BLaER1 treated with 17β-estradiol and CSF1 and Interleukin-3, amounts not matched to agents 10 nM and 100 nM (cell line): ENCODE measurements around the gene TXNL4B.
"Not testable (repeated sequence)": the region's sequence is repeated elsewhere in the genome, so short reads cannot be mapped to it uniquely, and the experiment has no call there.

ENCODE experiments used
- H3K27ac ChIP-seq, 11 experiments: shearing (Covaris generic); formaldehyde crosslinking; 2 replicates each; pipeline ENCODE4 v1.8.1; 2022
- H3K27me3 ChIP-seq, 11 experiments: shearing (Covaris generic); formaldehyde crosslinking; 2 replicates each; pipeline ENCODE4 v1.8.1; 2022
- H3K36me3 ChIP-seq, 11 experiments: shearing (Covaris generic); formaldehyde crosslinking; 2 replicates each; pipeline ENCODE4 v1.8.1; 2022
- H3K4me1 ChIP-seq, 10 experiments: shearing (Covaris generic); formaldehyde crosslinking; 2 replicates each; pipeline ENCODE4 v1.8.1; 2022
- H3K4me2 ChIP-seq, 11 experiments: shearing (Covaris generic); formaldehyde crosslinking; 2 replicates each; pipeline ENCODE4 v1.8.1; 2022
- H3K4me3 ChIP-seq, 10 experiments: shearing (Covaris generic); formaldehyde crosslinking; 2 replicates each; pipeline ENCODE4 v1.8.1; 2022
- H3K9ac ChIP-seq, 11 experiments: shearing (Covaris generic); formaldehyde crosslinking; 2 replicates each; pipeline ENCODE4 v1.8.1; 2022
- H3K9me3 ChIP-seq, 11 experiments: shearing (Covaris generic); formaldehyde crosslinking; replicated peaks in 1 of 11; 2 replicates each; pipeline ENCODE4 v1.8.1; 2022
- H4K20me1 ChIP-seq, 11 experiments: shearing (Covaris generic); formaldehyde crosslinking; 2 replicates each; pipeline ENCODE4 v1.8.1; 2022
- Cebpa-rat ChIP-seq, 11 experiments: shearing (Covaris generic); IDR thresholded peaks; 2 replicates each; pipeline ENCODE4 v1.8.1; 2022

The TXNL4B gene

GRCh38 chr16:72054254-72054847 is 39.1 kb downstream of the TXNL4B start, which contains the start of gene HP:
HP (plus strand) TSS chr16:72054505; CDS start chr16:72054653, 148 bp downstream.
- peaks cover 13 to 46% (median 18%) of the 10 kb centered on the region in 11 experiments for H3K9me3 ChIP-seq
- not testable (repeated sequence) for H3K9ac ChIP-seq, H4K20me1 ChIP-seq, H3K4me3 ChIP-seq, H3K27me3 ChIP-seq
- peaks cover 0 to 50% (median 34%) of the 10 kb centered on the region in 10 experiments; a peak in 16 of 20 replicates for H3K4me1 ChIP-seq
- peak within 1 kb of the TSS in 5 of 11 experiments; percentile 4 to 66 (median 30); a peak in 9 of 22 replicates for H3K27ac ChIP-seq
- TF ChIP-seq Cebpa-rat (IDR thresholded peaks at IDR 0.05), result peak in 1 of 11 experiments; percentile 22; a peak in 1 of 22 replicates
- peak within 1 kb of the TSS in 8 of 11 experiments; percentile 4 to 35 (median 28); a peak in 11 of 22 replicates for H3K4me2 ChIP-seq
- peaks cover 0 to 22% (median 12%) of the 10 kb centered on the region in 11 experiments; a peak in 13 of 22 replicates for H3K36me3 ChIP-seq

GRCh38 chr16:72051818-72052217 is 41.6 kb downstream of the TXNL4B start:
- H3K4me2 ChIP-seq, result peak overlapping the region in 8 of 11 experiments; percentile 24 to 50 (median 42); a peak in 13 of 22 replicates
- peak in 5 of 11 experiments; percentile 27 to 87 (median 37); a peak in 8 of 22 replicates for TF ChIP-seq Cebpa-rat (IDR thresholded peaks at IDR 0.05)
- H3K27me3 ChIP-seq, result no peaks in the 10 kb centered on the region
- peaks cover 24 to 63% (median 35%) of the 10 kb centered on the region in 11 experiments for H3K9me3 ChIP-seq
- H3K4me1 ChIP-seq, result peaks cover 0 to 50% (median 34%) of the 10 kb centered on the region in 10 experiments; a peak in 16 of 20 replicates
- H4K20me1 ChIP-seq, result no peaks in the 10 kb centered on the region
- H3K36me3 ChIP-seq, result peaks cover 0 to 28% (median 13%) of the 10 kb centered on the region in 11 experiments; a peak in 13 of 22 replicates
- no peak overlapping the region for H3K4me3 ChIP-seq
- H3K27ac ChIP-seq, result peak overlapping the region in 7 of 11 experiments; percentile 21 to 66 (median 54); a peak in 11 of 22 replicates
- 0 out of 22 replicates have a peak overlapping the region, but pooled peaks of 1 of the 11 experiments have one; percentile 22 for H3K9ac ChIP-seq

GRCh38 chr16:72050769-72051464 is 42.5 kb downstream of the TXNL4B start:
- Histone ChIP-seq H3K9ac (no peak overlapping the region), H3K27ac (peak overlapping the region in 7 of 11 experiments; percentile 5 to 66 (median 54); a peak in 11 of 22 replicates), H3K36me3 (peaks cover 0 to 28% (median 13%) of the 10 kb centered on the region in 11 experiments; a peak in 13 of 22 replicates), H4K20me1 (no peaks in the 10 kb centered on the region), H3K4me1 (peaks cover 0 to 50% (median 34%) of the 10 kb centered on the region in 10 experiments; a peak in 16 of 20 replicates), H3K4me2 (peak overlapping the region in 6 of 11 experiments; percentile 7 to 46 (median 20); a peak in 4 of 22 replicates), H3K4me3 (peak overlapping the region in 3 of 10 experiments; percentile 1 to 11 (median 1); a peak in 2 of 20 replicates), H3K9me3 (peaks cover 24 to 64% (median 35%) of the 10 kb centered on the region in 11 experiments), H3K27me3 (no peaks in the 10 kb centered on the region)
- 0 out of 22 replicates have a peak, but pooled peaks of 1 of the 11 experiments have one; percentile 8 for TF ChIP-seq Cebpa-rat (IDR thresholded peaks at IDR 0.05)

DNA sequence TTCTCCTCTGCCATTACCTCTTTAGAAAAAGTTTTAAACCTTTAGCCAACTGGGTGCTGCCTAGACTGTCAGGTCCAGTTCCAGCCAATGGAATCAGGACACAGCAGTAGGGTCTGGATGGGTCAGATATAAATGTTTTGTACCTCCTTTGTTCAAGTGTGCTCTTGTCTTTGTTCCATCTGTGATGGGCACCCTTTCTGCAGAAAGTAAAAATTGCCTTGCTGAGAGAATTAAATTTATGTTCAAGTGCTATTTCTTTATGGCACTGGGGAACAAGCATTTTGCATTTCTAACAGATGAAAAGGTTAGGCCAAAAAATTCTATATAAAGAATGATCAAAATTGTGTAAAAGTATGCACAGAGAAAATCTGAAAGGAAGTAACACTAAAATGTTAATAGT is 44.3 kb downstream of the TXNL4B start:
- no peaks in the 10 kb centered on the region for H4K20me1 ChIP-seq
- H3K4me1 ChIP-seq, result peaks cover 0 to 41% (median 29%) of the 10 kb centered on the region in 10 experiments; a peak in 16 of 20 replicates
- H3K36me3 ChIP-seq, result peaks cover 0 to 29% (median 15%) of the 10 kb centered on the region in 11 experiments; a peak in 16 of 22 replicates
- H3K9ac ChIP-seq, result no peak overlapping the region
- H3K27ac ChIP-seq, result no peak overlapping the region
- peaks cover 24 to 64% (median 35%) of the 10 kb centered on the region in 11 experiments for H3K9me3 ChIP-seq
- no peak for TF ChIP-seq Cebpa-rat (IDR thresholded peaks at IDR 0.05)
- H3K4me2 ChIP-seq, result no peak overlapping the region
- H3K4me3 ChIP-seq, result no peak overlapping the region
- H3K27me3 ChIP-seq, result no peaks in the 10 kb centered on the region

DNA sequence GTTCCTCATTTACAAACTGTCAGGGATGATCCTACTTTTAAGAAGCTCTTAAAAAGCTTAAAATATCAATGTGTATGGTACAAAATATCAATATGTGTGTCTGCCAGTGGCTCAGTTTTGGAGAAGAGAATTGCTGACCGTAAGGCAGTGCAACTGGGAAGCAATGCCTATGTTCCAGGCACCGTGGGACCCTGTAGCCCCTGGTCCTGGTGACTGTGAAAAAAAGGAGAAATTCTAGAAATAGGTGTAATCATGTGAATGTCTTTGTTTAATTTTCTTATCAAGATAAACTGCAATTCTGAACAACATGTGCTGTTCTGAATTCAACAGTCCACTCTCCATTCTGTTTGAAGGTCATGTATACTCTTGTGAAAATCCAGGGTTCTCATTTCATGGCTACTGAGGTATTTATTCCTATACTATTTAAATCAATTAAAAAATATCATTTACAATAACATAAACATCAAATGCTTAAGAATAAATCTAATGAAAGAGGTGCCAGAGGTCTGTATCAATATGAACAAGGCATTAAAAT is 48.5 kb downstream of the TXNL4B start:
- Histone ChIP-seq H3K4me2 (peak overlapping the region in 1 of 11 experiments; percentile 5; a peak in 1 of 22 replicates), H3K27ac (no peak overlapping the region), H3K4me3 (no peak overlapping the region), H3K9ac (no peak overlapping the region), H4K20me1 (no peaks in the 10 kb centered on the region), H3K36me3 (peaks cover 0 to 47% (median 31%) of the 10 kb centered on the region in 11 experiments; a peak in 19 of 22 replicates), H3K27me3 (no peaks in the 10 kb centered on the region), H3K4me1 (peaks cover 6 to 13% (median 8%) of the 10 kb centered on the region in 10 experiments; a peak in 16 of 20 replicates), H3K9me3 (peaks cover 17 to 39% (median 23%) of the 10 kb centered on the region in 11 experiments)
- TF ChIP-seq Cebpa-rat (IDR thresholded peaks at IDR 0.05), result no peak

GRCh38 chr16:72044296-72044695 is 49.1 kb downstream of the TXNL4B start:
- Histone ChIP-seq H3K36me3 (peaks cover 0 to 41% (median 25%) of the 10 kb centered on the region in 11 experiments; a peak in 17 of 22 replicates), H3K9me3 (peaks cover 11 to 33% (median 17%) of the 10 kb centered on the region in 11 experiments), H3K27ac (no peak overlapping the region), H3K4me3 (no peak overlapping the region), H3K9ac (no peak overlapping the region), H3K27me3 (no peaks in the 10 kb centered on the region), H4K20me1 (no peaks in the 10 kb centered on the region), H3K4me1 (peaks cover 6 to 13% (median 8%) of the 10 kb centered on the region in 10 experiments; a peak in 16 of 20 replicates), H3K4me2 (peak overlapping the region in 1 of 11 experiments; percentile 5; a peak in 1 of 22 replicates)
- TF ChIP-seq Cebpa-rat (IDR thresholded peaks at IDR 0.05), result no peak

- no peak for TF ChIP-seq Cebpa-rat (IDR thresholded peaks at IDR 0.05)
- Histone ChIP-seq H3K9ac (no peak overlapping the region), H3K4me3 (no peak overlapping the region), H3K4me1 (peaks cover 6 to 13% (median 8%) of the 10 kb centered on the region in 10 experiments; a peak in 16 of 20 replicates), H3K4me2 (no peak overlapping the region), H3K27me3 (no peaks in the 10 kb centered on the region), H3K27ac (no peak overlapping the region), H3K9me3 (peaks cover 3 to 25% (median 10%) of the 10 kb centered on the region in 11 experiments; a peak in 19 of 22 replicates), H4K20me1 (no peaks in the 10 kb centered on the region), H3K36me3 (peaks cover 0 to 38% (median 25%) of the 10 kb centered on the region in 11 experiments; a peak in 17 of 22 replicates)
Measured at GRCh38 chr16:72043539-72043938, 49.9 kb downstream of the TXNL4B start.

- Histone ChIP-seq H3K4me2 (no peak overlapping the region), H3K4me1 (peaks cover 6 to 13% (median 8%) of the 10 kb centered on the region in 10 experiments; a peak in 16 of 20 replicates), H3K9ac (no peak overlapping the region), H4K20me1 (no peaks in the 10 kb centered on the region), H3K9me3 (peaks cover 0 to 20% (median 5%) of the 10 kb centered on the region in 11 experiments; a peak in 12 of 22 replicates), H3K36me3 (peaks cover 0 to 43% (median 25%) of the 10 kb centered on the region in 11 experiments; a peak in 17 of 22 replicates), H3K4me3 (no peak overlapping the region), H3K27me3 (no peaks in the 10 kb centered on the region), H3K27ac (no peak overlapping the region)
- TF ChIP-seq Cebpa-rat (IDR thresholded peaks at IDR 0.05), result no peak
Measured at GRCh38 chr16:72043058-72043457, 50.4 kb downstream of the TXNL4B start.
